ENCODE results near the gene BHLHA9.
"Not testable (repeated sequence)": the region's sequence is repeated elsewhere in the genome, so short reads cannot be mapped to it uniquely, and the experiment has no call there.

The BHLHA9 gene

GRCh38 chr17:1270210-1271029 is at the start of gene BHLHA9:
Gene BHLHA9, plus strand, starts transcription at chr17:1270444. Its CDS starts 120 bp downstream, at chr17:1270564.
- no peak for DNase-seq (ENCODE audit: low read depth)

GRCh38 chr17:1221209-1221608 is 49.0 kb upstream of the BHLHA9 start:
- no peak for DNase-seq (ENCODE audit: low read depth)

GRCh38 chr17:1222321-1222720 is 47.9 kb upstream of the BHLHA9 start:
- no peak for DNase-seq (ENCODE audit: low read depth)

GRCh38 chr17:1223662-1224061 is 46.6 kb upstream of the BHLHA9 start:
- no peak for DNase-seq (ENCODE audit: low read depth)

- no peak for DNase-seq (ENCODE audit: low read depth)
Measured at GRCh38 chr17:1224330-1224729, 45.9 kb upstream of the BHLHA9 start.

GRCh38 chr17:1226308-1226707 is 43.9 kb upstream of the BHLHA9 start:
- DNase-seq (ENCODE audit: low read depth), result no peak

- DNase-seq (ENCODE audit: low read depth), result no peak
Measured at GRCh38 chr17:1227365-1227764, 42.9 kb upstream of the BHLHA9 start.

- no peak for DNase-seq (ENCODE audit: low read depth)
Measured at GRCh38 chr17:1227917-1228780, 42.1 kb upstream of the BHLHA9 start.

- DNase-seq (ENCODE audit: low read depth), result no peak
Measured at GRCh38 chr17:1228781-1229348, 41.4 kb upstream of the BHLHA9 start.

- no peak for DNase-seq (ENCODE audit: low read depth)
Measured at GRCh38 chr17:1229349-1229899, 40.8 kb upstream of the BHLHA9 start.

GRCh38 chr17:1229900-1230501 is 40.2 kb upstream of the BHLHA9 start:
- no peak for DNase-seq (ENCODE audit: low read depth)

GRCh38 chr17:1231456-1231855 is 38.8 kb upstream of the BHLHA9 start:
- no peak for DNase-seq (ENCODE audit: low read depth)

GRCh38 chr17:1232331-1232730 is 37.9 kb upstream of the BHLHA9 start:
- DNase-seq (ENCODE audit: low read depth), result no peak

- DNase-seq (ENCODE audit: low read depth), result no peak
Measured at GRCh38 chr17:1232786-1233185, 37.5 kb upstream of the BHLHA9 start.

- no peak for DNase-seq (ENCODE audit: low read depth)
Measured at GRCh38 chr17:1234455-1234854, 35.8 kb upstream of the BHLHA9 start.

- DNase-seq (ENCODE audit: low read depth), result no peak
Measured at GRCh38 chr17:1237471-1237870, 32.8 kb upstream of the BHLHA9 start.

- DNase-seq (ENCODE audit: low read depth), result no peak
Measured at GRCh38 chr17:1239210-1239609, 31.0 kb upstream of the BHLHA9 start.

GRCh38 chr17:1240426-1240825 is 29.8 kb upstream of the BHLHA9 start:
- DNase-seq (ENCODE audit: low read depth), result not testable (repeated sequence)

- no peak for DNase-seq (ENCODE audit: low read depth)
Measured at GRCh38 chr17:1241929-1242328, 28.3 kb upstream of the BHLHA9 start.

GRCh38 chr17:1244606-1245012 is 25.6 kb upstream of the BHLHA9 start:
- DNase-seq (ENCODE audit: low read depth), result no peak

- no peak for DNase-seq (ENCODE audit: low read depth)
Measured at GRCh38 chr17:1251866-1252608, 18.2 kb upstream of the BHLHA9 start.
